GM15510 (cell line): ENCODE data around the gene PRDX6.

ENCODE experiments used
- POLR2A ChIP-seq: IDR thresholded peaks from 3 replicates; pipeline ENCODE4 v1.6.1; 2011; ENCODE audit warnings: borderline replicate concordance; ENCODE audit not compliant: insufficient read length; ENCODE audit errors: extremely low read depth

The PRDX6 gene

DNA sequence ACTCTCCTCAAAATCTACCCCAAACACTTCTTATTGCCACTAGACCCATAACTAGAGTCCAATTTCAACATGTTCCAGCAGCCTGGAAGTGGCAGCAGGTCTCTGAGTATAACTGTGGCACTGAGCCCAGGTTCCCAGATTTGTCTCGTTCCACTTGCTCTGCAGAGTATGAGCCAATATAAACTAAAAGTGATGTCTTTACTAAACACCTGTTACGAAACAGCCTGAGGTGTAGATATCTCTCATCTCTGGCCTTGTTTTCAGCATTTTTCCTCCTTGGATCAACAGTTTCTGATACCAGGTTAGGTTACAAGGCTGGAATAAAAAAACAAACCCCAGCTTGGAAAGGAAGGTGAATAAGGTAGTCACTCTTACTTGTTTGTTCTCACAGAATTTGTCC lies 25.2 kb upstream of the PRDX6 start:
- TF ChIP-seq POLR2A = no peak

DNA sequence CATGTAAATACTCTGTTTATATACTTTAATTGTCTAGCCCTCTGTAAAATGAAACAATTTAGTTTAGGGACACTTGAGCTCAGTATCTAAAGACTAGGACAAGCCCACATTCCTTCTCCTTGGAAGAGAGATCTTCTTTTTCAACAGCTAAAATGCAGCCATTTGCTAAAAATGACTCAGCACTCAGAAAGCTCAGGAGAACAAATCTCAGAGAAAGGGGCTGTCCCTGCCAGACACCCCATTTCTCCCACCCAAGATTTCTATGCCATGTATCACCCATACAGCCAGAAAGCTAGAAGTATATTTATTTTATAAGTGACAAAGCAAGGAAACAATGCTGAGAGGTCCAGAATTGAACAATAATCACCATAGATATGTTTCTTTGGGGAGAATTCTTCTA lies 23.2 kb upstream of the PRDX6 start:
- no peak for TF ChIP-seq POLR2A

DNA sequence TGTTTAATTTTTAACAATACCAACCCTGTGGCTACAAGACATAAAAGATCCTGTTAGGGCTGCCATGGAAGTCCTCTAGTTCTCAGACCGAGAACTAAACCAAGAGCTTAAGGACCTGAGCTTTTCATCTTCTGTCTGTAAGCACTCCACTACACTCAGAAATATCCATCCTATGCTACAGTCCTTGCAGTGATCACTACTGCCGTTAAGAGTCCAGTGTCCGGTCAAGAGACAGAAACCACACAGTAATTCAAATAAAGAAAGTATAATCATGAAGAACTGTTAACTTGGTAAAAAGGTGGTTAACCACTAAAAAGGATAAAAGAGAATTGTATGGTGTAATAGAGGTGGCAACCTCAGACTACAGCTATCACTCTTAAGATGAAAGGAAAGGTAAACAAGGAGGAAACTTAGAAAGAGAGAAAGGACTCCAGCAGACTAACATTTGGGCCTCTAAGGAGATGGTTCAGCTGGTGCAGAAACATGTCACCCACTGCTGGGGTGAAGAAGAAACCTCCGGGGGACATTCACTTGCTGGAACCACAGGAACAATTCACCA lies 22.1 kb upstream of the PRDX6 start:
- TF ChIP-seq POLR2A = no peak

DNA sequence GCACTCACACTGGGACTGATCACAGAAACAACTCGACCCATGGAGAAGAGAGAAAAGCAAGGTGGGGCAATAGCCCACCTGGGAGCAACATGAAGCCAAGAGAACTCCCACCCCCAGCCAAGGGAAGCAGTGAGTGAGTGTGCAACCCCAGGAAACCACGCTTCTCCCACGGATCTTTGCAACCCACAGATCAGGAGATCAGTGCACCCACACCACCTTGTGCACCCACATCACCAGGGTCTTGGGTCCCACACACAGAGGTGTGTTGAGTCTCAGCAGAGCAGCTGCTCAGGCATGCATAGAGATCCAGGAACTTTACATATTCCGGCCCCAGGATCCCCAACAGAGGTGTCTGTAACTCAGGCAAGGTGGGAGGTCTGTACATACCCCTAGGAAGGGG lies 17.2 kb upstream of the PRDX6 start:
- no peak for TF ChIP-seq POLR2A

DNA sequence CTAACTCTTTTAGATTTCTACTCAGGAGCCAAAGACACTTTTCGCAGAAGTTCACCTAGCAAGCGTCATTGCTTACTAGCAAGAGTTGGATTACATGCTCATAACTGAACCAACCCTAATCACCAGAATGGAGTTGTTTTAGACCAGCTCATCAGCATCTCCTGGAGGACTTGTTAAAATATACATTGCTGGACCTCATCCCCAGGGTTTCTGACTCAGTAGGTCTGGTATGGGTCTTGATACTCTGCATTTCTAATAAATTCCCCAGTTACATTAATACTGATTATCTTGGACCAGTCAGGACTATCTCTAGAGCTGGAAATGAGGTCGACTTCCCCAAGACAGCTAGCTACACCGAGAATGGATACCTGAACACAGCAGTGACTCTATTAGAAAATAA lies 9.7 kb upstream of the PRDX6 start:
- no peak for TF ChIP-seq POLR2A

DNA sequence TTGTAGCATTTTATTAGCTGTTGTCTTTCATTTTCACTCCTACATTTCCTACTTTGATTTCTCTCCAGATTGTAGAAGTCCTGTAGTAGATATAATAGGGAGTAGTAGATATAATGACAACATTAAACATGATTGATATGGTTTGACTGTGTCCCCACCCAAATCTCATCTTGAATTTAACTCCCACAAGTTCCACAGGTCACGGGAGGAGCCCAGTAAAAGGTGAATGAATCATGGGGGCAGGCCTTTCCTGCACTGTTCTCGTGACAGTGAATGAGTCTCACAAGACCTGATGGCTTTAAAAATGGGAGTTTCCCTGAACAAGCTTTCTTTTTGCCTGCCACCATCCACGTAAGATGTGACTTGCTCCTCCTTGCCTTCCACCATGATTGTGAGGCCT lies 7.5 kb upstream of the PRDX6 start:
- no peak for TF ChIP-seq POLR2A

DNA sequence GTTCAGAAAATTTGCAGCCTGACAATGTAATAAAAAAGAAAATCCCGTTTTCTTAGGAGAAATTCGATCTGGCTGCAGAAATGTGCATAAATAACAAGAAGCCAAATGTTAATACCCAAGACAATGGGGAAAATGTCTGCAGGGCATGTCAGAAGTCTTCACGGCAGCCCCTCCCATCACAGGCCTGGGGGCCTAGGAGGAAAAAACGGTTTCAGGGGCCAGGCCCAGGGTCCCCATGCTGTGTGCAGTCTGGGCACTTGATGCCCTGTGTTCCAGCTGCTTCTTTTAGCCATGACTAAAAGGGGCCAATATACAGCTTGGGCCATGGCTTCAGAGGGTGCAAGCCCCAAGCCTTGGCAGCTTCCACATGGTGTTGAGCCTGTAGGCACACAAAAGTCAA lies 6.5 kb upstream of the PRDX6 start:
- TF ChIP-seq POLR2A = no peak

DNA sequence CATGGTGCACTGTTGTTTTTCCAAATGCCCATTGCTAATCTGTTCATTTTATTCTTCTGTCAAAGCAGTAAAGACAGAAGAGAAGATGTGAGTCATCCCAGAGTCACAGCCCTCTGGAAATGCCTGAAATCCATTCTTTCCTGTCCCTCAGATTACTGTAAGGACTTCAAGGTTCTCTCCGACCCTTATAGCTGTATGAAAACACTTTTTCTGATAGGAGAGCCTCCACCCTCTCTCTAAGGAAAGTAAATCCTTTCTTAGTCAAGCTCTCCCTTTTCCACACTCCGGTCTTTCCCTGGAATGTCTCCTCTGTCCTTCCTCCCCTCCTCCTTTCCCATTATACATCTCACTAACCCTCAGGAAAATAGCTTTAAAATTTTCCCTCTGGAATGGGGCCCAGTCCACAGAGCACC lies 3.5 kb upstream of the PRDX6 start:
- TF ChIP-seq POLR2A = no peak

DNA sequence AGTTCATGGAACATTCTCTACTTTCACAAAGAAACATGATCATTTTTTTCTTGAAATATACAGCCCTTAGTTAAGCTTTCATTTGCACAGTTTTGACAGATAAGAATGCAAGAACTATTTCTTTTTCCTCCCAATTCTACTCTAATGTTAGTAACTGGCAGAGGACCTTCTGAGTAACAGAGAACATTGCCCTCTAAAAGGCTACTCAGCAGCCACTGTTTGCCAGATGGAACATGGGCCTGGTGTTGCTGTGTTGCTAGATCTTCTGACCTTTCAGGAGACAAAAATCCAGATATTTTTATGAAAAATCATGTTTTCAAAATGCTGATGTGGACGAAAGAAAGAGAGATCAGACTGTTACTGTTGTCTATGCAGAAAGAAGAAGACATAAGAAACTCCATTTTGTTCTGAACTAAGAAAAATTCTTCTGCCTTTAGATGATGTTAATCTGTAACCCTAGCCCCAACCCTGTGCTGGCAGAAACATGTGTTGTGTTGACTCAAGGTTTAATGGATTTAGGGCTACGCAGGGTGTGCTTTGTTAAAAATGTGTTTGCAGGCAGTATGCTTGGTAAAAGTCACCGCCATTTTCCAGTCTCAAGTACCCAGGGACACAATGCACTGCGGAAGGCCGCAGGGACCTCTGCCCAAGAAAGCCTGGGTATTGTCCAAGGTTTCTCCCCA lies 2.9 kb upstream of the PRDX6 start:
- TF ChIP-seq POLR2A = no peak

DNA sequence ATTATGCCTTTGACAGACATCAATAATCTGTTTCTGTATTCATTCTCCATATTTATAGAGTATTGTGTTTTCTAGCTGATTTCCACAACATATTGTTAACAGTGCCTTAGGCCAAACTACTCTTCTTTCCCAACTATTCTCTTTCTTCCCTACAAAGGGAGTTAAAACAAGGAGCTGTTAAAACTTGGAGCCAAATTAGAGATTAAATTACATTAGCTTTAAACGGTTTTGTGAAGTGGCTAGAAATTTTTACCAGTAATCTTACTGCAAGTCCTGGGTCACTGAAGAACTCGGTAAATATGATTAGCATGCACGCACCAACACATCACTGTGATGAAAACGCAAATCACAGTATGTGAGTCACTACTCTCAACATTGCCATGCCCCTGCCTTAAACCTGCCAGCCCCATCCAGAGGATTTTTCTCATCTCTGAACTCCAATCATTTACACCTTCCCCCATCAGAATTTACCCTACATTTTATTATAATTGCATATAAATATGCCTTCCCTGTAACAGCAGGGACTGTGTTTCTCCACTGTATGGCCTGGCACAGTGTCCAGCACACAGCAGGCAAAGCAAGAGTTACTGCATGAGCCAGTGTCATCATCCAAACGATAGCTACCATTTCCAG lies 1.5 kb upstream of the PRDX6 start:
- TF ChIP-seq POLR2A = no peak

DNA sequence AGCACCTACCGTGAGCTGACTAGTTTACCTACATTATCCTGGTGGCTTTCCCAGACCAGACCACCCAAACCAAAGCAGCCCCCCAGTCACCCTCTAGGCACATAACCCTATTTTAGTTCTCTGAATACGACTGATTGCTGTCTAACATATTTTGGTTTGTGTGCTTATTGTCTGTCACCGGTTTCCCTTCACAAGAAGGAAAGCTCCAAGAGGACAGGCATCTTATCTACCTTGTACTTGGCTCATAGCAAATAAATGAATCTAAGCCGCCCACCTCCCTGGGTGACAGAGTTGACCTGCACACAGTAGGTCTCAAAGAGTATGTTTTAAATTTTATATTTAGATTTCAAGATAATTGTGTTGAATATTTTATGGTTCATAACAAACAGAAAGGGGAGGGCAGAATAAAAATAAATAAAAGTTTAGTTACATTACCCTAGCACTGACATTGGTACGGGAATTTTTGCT lies 904 bp upstream of the PRDX6 start:
- TF ChIP-seq POLR2A = no peak

DNA sequence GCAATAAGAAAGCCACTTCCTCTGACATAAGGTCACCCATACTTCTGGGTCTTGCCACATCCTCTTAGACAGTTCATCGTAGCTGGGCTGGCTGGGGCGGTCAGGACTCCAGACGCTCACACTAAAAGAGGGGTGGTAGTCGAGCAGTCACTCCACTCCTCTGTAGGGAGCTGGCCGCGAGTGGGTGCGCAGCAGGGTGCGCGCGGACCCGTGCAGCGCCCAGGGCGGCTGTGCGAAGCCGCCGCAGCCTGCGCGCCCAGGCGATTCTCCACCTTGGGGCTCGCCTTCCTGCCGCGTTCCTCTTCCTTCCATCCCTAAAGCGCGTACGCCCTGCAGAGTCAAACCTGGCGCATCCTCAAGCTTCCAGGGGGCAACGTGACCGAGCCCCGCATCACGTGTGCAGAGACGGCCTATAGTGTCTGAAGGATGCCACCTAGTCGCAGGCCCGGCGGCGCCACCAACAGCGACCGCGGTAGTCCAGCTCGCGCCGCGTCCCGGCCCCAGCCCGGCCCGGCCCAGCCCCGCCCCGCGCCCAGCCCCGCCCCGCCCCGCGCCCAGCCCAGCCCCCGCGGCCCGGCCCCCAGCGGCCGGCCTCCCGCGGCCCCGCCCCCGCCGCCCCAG lies 360 bp upstream of the PRDX6 start:
- TF ChIP-seq POLR2A = peak; percentile 65

DNA sequence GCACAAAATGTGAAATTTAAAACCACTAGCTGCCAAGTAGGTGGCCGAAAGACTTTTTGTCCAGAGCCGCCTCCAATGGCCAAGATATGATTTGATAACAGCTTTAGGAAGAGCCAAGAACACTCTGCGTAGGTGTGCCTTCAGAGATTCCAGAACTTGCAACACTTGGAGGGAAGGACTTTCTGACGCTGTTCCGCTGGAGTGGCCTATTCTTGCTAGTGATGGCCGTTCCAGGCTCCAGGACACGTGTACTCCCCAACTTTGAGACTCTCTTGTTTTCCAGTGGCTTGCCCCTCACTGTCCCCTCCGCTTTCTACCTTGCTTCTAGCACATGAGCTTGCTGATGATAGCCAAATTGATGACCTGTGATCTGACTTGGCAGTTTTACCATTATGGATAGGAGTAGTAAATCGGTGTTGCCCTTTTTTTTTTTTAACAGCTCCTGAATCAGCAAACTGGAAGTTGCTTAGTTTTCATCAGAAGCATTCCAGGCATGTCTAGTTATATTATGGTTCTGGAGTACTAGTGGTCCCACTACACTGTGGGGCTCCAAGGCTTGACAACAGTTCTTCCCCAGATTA lies 1.0 kb downstream of the PRDX6 start:
- no peak for TF ChIP-seq POLR2A

DNA sequence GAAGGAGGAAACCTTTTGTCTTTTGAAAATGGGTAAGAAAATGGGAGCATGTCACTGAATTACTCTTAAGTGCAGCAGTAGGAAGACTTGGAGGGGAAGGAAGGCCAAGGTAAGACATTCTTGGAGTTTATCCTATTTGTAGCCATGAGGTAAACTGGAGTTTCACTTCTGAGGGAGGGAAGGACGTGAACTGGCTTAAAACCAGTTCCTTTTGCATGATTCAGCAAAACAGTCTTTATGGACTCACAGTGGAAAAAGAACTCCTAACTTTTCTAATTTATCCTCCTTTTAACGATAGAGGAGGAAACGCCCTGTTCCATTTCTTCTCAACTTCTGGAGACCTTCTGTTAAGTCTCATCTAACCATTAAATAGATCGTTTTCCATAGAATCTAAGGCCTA lies 2.5 kb downstream of the PRDX6 start:
- no peak for TF ChIP-seq POLR2A

DNA sequence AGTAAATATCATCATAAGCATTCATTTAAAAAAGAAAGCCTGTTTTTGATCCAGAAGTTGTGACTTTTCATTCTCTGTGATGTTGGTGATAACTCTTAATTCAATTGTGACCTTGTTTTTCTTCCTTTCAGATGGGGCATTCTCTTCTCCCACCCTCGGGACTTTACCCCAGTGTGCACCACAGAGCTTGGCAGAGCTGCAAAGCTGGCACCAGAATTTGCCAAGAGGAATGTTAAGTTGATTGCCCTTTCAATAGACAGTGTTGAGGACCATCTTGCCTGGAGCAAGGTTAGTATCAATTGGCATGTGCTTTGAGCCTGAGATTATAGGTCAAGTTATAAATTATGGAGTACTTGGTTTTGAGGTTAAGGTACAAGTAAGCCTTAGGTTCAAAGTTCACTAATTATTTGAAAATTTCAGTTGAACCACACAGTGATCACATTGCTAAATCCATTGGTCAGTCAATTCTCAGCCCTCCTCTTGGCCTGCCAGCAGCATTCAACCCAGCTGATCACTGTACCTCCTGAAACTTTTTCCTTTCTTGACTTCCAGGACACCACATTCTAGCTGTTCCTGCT lies 4.1 kb downstream of the PRDX6 start:
- no peak for TF ChIP-seq POLR2A
